Keratinocyte (primary cell): ENCODE data around the gene SLC30A1. TPM values are rescaled to one million over a fixed set of nuclear protein-coding genes. Genes with fewer than 3 reads are reported as not detected.
A peak's percentile ranks its signal among the peaks of the same experiment; 100 is the strongest.

Experiments
- DNase-seq: peaks from one replicate; pipeline ENCODE4 v3.0.0-alpha.2; 2011; ENCODE audit warnings: low read depth, missing footprints, low spot score
- FAIRE-seq: peaks from 2 replicates; lab custom pipeline; 2011; peaks lifted over from hg19 to GRCh38; lab: Jason Lieb, UNC
- H2AFZ ChIP-seq: 2 replicates; pipeline ENCODE4 v1.6.0; 2012; ENCODE audit warnings: low read length, control low read depth, inconsistent platforms; ENCODE audit not compliant: control insufficient read depth
- H3K27ac ChIP-seq: 2 replicates; pipeline ENCODE4 v1.5.1; 2011; ENCODE audit warnings: low read length; ENCODE audit not compliant: control insufficient read depth, insufficient read depth
- H3K27me3 ChIP-seq: 3 replicates; pipeline ENCODE4 v1.6.0; 2011; ENCODE audit warnings: low read length; ENCODE audit not compliant: control insufficient read depth, insufficient read depth; ENCODE audit errors: extremely low read depth
- H3K36me3 ChIP-seq, 2 experiments: 2 replicates in 1 of 2; 3 replicates in 1 of 2; pipeline ENCODE4 v1.5.1; 2011; ENCODE audit warnings: low read length in 2 of 2, mild to moderate bottlenecking in 1 of 2; ENCODE audit not compliant: control insufficient read depth in 2 of 2, insufficient read depth in 2 of 2; ENCODE audit errors: extremely low read depth in 1 of 2
- H3K4me1 ChIP-seq: 3 replicates; pipeline ENCODE4 v1.5.1; 2011; ENCODE audit warnings: low read length; ENCODE audit not compliant: control insufficient read depth, insufficient read depth; ENCODE audit errors: extremely low read depth
- H3K4me2 ChIP-seq: 3 replicates; pipeline ENCODE4 v1.6.0; 2011; ENCODE audit warnings: low read depth, low read length; ENCODE audit not compliant: control insufficient read depth, insufficient read depth; ENCODE audit errors: extremely low read depth
- H3K4me3 ChIP-seq, 3 experiments: fragments of 200-600 bp in 1 of 3; sonication (generic) in 1 of 3; 2 replicates in 2 of 3; 3 replicates in 1 of 3; pipeline ENCODE4 v1.5.1; 2011 to 2016; ENCODE audit warnings: low read length in 3 of 3, mild to moderate bottlenecking in 3 of 3, control low read depth in 2 of 3, inconsistent platforms in 1 of 3, low read depth in 1 of 3, mixed read lengths in 1 of 3, mixed run types in 1 of 3, moderate library complexity in 1 of 3; ENCODE audit not compliant: control insufficient read depth in 2 of 3, insufficient read depth in 2 of 3; ENCODE audit errors: extremely low read depth in 1 of 3
- H3K79me2 ChIP-seq: 2 replicates; pipeline ENCODE4 v1.6.0; 2012; ENCODE audit warnings: low read length; ENCODE audit not compliant: control insufficient read depth, insufficient read depth
- H3K9ac ChIP-seq: 3 replicates; pipeline ENCODE4 v1.6.0; 2011; ENCODE audit warnings: low read length; ENCODE audit not compliant: control insufficient read depth, insufficient read depth; ENCODE audit errors: extremely low read depth
- H3K9me1 ChIP-seq: 3 replicates; pipeline ENCODE4 v1.6.0; 2011; ENCODE audit warnings: low read length; ENCODE audit not compliant: control insufficient read depth, insufficient read depth; ENCODE audit errors: extremely low read depth
- H3K9me3 ChIP-seq: 2 replicates; pipeline ENCODE4 v1.5.1; 2012; ENCODE audit warnings: low read depth, low read length; ENCODE audit not compliant: control insufficient read depth
- H4K20me1 ChIP-seq: 3 replicates; pipeline ENCODE4 v1.6.0; 2011; ENCODE audit warnings: low read length; ENCODE audit not compliant: control insufficient read depth, insufficient read depth; ENCODE audit errors: extremely low read depth
- EZH2 ChIP-seq: IDR thresholded peaks from one replicate; pipeline ENCODE4 v1.6.1; 2012; ENCODE audit warnings: inconsistent platforms, mild to moderate bottlenecking, low read length, moderate library complexity
- dilution Hi-C: fragments of 300-500 bp; cut with MboI; formaldehyde crosslinking; loops from one replicate; pipeline ENCODE4 v1.7.0; 2020; ENCODE audit warnings: low sequenced_read_pairs; ENCODE audit not compliant: extremely low pct_ligation_motif_present
- polyA plus RNA-seq, 5 experiments: library from polyadenylated mRNA; depleted of rRNA in 3 of 5; stranded (reverse) in 3 of 5; stranded (forward) in 1 of 5; unstranded in 1 of 5; fragments of >200 nt; gene quantifications; 1 replicate in 1 of 5; 2 replicates in 3 of 5; 3 replicates in 1 of 5; pipeline versions ENCODE4 v1.2.1 to v1.2.3, GENCODE V29; 2011 to 2012; ENCODE audit warnings: missing spikeins in 2 of 5, low read depth in 1 of 5, low replicate concordance in 1 of 5
- TF ChIP-seq, protein P1 (sequence below), 3 experiments: IDR thresholded peaks in 1 of 3; conservative IDR thresholded peaks in 1 of 3; optimal IDR thresholded peaks in 1 of 3; 2 replicates in 2 of 3; 3 replicates in 1 of 3; pipeline versions ENCODE3 to v1.5.1; 2011; ENCODE audit warnings: low read length in 3 of 3, mild to moderate bottlenecking in 3 of 3, moderate library complexity in 2 of 3, control low read depth in 1 of 3, inconsistent platforms in 1 of 3; ENCODE audit not compliant: insufficient read depth in 2 of 3; ENCODE audit errors: extremely low read depth in 1 of 3

Gene SLC30A1
- polyA plus RNA-seq, 1 donor (not counting 4 experiments of a cell fraction or from before 2014, with no cell fraction given) = 17.2 TPM

DNA sequence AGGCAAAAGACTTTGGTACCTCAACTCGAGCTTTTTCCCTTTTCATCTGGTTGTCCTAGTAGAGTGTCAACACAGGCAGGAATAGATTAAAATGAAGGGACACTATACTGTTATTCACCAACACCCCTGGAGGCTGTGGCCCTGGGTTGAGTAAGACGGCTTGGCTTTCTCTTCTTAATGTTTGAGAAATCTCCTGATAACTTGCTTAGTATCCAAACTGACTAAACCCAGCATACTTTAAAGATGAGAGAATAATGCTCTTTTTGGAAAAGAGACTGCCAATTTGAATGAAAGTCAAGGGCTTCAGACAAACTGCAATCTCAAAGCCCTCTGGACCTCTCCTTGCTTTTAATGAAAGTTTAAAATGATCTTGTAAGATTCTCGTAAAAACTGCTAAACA is 2.6 kb upstream of the SLC30A1 start:
- Histone ChIP-seq H3K4me3 (no peak overlapping the region), H3K4me2 (no peak overlapping the region), H3K4me1 (peaks cover 3% of the 10 kb centered on the region), H3K36me3 (no peaks in the 10 kb centered on the region), H2AFZ (no peak overlapping the region), H3K9me1 (no peaks in the 10 kb centered on the region), H3K9ac (no peak overlapping the region), H3K27me3 (no peaks in the 10 kb centered on the region), H3K27ac (no peak overlapping the region), H3K79me2 (peaks cover 19% of the 10 kb centered on the region), H4K20me1 (no peaks in the 10 kb centered on the region), H3K9me3 (no peaks in the 10 kb centered on the region)
- no peak for TF ChIP-seq EZH2
- TF ChIP-seq, protein P1, sequence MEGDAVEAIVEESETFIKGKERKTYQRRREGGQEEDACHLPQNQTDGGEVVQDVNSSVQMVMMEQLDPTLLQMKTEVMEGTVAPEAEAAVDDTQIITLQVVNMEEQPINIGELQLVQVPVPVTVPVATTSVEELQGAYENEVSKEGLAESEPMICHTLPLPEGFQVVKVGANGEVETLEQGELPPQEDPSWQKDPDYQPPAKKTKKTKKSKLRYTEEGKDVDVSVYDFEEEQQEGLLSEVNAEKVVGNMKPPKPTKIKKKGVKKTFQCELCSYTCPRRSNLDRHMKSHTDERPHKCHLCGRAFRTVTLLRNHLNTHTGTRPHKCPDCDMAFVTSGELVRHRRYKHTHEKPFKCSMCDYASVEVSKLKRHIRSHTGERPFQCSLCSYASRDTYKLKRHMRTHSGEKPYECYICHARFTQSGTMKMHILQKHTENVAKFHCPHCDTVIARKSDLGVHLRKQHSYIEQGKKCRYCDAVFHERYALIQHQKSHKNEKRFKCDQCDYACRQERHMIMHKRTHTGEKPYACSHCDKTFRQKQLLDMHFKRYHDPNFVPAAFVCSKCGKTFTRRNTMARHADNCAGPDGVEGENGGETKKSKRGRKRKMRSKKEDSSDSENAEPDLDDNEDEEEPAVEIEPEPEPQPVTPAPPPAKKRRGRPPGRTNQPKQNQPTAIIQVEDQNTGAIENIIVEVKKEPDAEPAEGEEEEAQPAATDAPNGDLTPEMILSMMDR (optimal IDR thresholded peaks at IDR 0.05 in 1 of 3, IDR thresholded peaks at IDR 0.05 in 1 of 3, conservative IDR thresholded peaks at IDR 0.05 in 1 of 3; ENCODE audit: extremely low read depth in 1 of 3, insufficient read depth in 2 of 3, low read length in 3 of 3) = no peak
- no peak for FAIRE-seq
- no peak for DNase-seq
- dilution Hi-C loops = no loop called here

DNA sequence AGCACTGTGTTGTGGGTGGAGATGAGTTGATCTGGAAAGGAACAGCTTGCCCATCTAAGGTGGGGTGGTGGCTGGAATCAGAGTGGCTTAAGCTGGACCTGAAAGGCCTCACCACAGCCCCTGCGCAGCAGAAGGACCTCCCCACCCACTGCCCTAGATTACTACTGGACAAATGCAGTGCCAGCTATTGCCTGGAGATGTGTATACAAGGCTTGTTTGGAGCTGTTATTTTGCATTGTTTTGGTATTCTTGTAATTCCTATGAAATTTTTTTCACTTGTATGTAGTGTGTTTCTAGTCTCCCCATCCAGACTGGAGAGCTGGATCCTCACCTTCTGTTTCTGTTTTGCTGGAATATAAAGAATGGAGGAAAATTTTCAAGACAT is 1.3 kb upstream of the SLC30A1 start:
- H3K36me3 ChIP-seq = peaks cover 3 to 5% of the 10 kb centered on the region in 2 experiments
- no peaks in the 10 kb centered on the region for H3K9me3 ChIP-seq
- peak overlapping the region; percentile 81 for H3K4me2 ChIP-seq
- H3K9me1 ChIP-seq = no peaks in the 10 kb centered on the region
- H2AFZ ChIP-seq = no peak overlapping the region
- no peak overlapping the region for H3K9ac ChIP-seq
- dilution Hi-C loops = no loop called here
- no peak overlapping the region for H3K4me3 ChIP-seq
- no peak for FAIRE-seq
- DNase-seq = no peak
- H3K79me2 ChIP-seq = peaks cover 30% of the 10 kb centered on the region
- H3K4me1 ChIP-seq = peaks cover 10% of the 10 kb centered on the region
- no peaks in the 10 kb centered on the region for H4K20me1 ChIP-seq
- no peak overlapping the region for H3K27ac ChIP-seq
- TF ChIP-seq EZH2 = no peak
- TF ChIP-seq, protein P1 (optimal IDR thresholded peaks at IDR 0.05 in 1 of 3, IDR thresholded peaks at IDR 0.05 in 1 of 3, conservative IDR thresholded peaks at IDR 0.05 in 1 of 3; ENCODE audit: extremely low read depth in 1 of 3, insufficient read depth in 2 of 3, low read length in 3 of 3) = no peak
- no peaks in the 10 kb centered on the region for H3K27me3 ChIP-seq
